SK-N-SH treated with all-trans-retinoic acid at 6 μM for 48 hours (cell line): Measurements from ENCODE around the gene DENND6A.

Experiments
- BACH2 ChIP-seq: fragments of 250-450 bp; sonication (Bioruptor Pico); IDR thresholded peaks from 2 replicates; pipeline ENCODE4 v1.9.0; 2021; ENCODE audit warnings: mild to moderate bottlenecking, borderline replicate concordance
- ESRRG ChIP-seq: fragments of 250-450 bp; sonication (Bioruptor Pico); IDR thresholded peaks from 2 replicates; pipeline ENCODE4 v1.6.1; 2021; ENCODE audit warnings: mild to moderate bottlenecking
- PPARA ChIP-seq: fragments of 250-450 bp; sonication (Bioruptor Pico); IDR thresholded peaks from 2 replicates; pipeline ENCODE4 v1.5.0; 2020; ENCODE audit warnings: mild to moderate bottlenecking, borderline replicate concordance
- ZFP30 ChIP-seq: fragments of 450-650 bp; formaldehyde crosslinking; IDR thresholded peaks from 2 replicates; pipeline ENCODE4 v1.5.0; 2022; ENCODE audit warnings: mild to moderate bottlenecking, moderate library complexity
- ZNF8 ChIP-seq: fragments of 450-650 bp; formaldehyde crosslinking; IDR thresholded peaks from 2 replicates; pipeline ENCODE4 v1.5.0; 2020; ENCODE audit warnings: mild to moderate bottlenecking, moderate library complexity
- TF ChIP-seq, protein P1 (sequence below): fragments of 250-450 bp; sonication (Bioruptor Pico); IDR thresholded peaks from 2 replicates; pipeline ENCODE4 v1.5.1; 2020; ENCODE audit warnings: low read depth, mild to moderate bottlenecking, moderate library complexity

DNA sequence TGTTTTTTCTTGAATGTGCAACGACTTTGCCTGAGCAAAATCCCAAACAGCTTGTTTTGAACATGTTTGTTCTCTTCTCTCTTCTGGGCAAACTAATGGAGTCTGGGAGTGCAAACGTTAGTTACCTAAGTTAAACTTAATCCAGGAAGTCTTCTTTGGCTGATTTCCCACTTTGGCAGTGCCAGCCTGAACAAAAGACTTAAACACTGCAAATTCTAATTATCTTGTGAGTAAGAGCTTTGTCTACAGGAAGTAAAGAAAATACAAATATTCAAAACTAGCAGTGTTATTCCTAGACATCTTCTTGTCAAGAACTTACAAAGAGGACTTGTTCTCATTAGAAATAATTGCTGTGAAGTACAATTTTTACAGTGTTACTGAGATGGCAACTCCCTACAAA lies 16.7 kb upstream of the DENND6A start:
- TF ChIP-seq BACH2 = no peak
- no peak for TF ChIP-seq ZNF8
- TF ChIP-seq, protein P1, sequence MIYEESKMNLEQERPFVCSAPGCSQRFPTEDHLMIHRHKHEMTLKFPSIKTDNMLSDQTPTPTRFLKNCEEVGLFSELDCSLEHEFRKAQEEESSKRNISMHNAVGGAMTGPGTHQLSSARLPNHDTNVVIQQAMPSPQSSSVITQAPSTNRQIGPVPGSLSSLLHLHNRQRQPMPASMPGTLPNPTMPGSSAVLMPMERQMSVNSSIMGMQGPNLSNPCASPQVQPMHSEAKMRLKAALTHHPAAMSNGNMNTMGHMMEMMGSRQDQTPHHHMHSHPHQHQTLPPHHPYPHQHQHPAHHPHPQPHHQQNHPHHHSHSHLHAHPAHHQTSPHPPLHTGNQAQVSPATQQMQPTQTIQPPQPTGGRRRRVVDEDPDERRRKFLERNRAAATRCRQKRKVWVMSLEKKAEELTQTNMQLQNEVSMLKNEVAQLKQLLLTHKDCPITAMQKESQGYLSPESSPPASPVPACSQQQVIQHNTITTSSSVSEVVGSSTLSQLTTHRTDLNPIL (CRISPR knock-in tag) = no peak
- no peak for TF ChIP-seq ZFP30 (CRISPR knock-in tag)
- no peak for TF ChIP-seq PPARA (CRISPR knock-in tag)
- TF ChIP-seq ESRRG = no peak
